SK-N-SH treated with all-trans-retinoic acid at 6 μM for 48 hours (cell line): ENCODE results near the gene GDAP1L1.

Experiments
- CSDC2 ChIP-seq: fragments of 250-450 bp; sonication (Bioruptor Pico); IDR thresholded peaks from 2 replicates; pipeline ENCODE4 v1.5.0; 2020; ENCODE audit warnings: mild to moderate bottlenecking, moderate library complexity
- OSR1 ChIP-seq: fragments of 250-450 bp; sonication (Bioruptor Pico); IDR thresholded peaks from 2 replicates; pipeline ENCODE4 v1.8.0; 2022; ENCODE audit warnings: moderate library complexity, mild to moderate bottlenecking, inconsistent platforms
- RARB ChIP-seq: fragments of 250-450 bp; sonication (Bioruptor Pico); IDR thresholded peaks from 2 replicates; pipeline ENCODE4 v1.8.0; 2021; ENCODE audit warnings: mild to moderate bottlenecking, moderate library complexity
- TCF4 ChIP-seq: fragments of 250-450 bp; sonication (Bioruptor Pico); IDR thresholded peaks from 2 replicates; pipeline ENCODE4 v1.8.0; 2021; ENCODE audit warnings: mild to moderate bottlenecking, moderate library complexity, borderline replicate concordance
- TOX ChIP-seq: fragments of 250-450 bp; sonication (Bioruptor Pico); IDR thresholded peaks from 2 replicates; pipeline ENCODE4 v1.8.0; 2021; ENCODE audit warnings: mild to moderate bottlenecking, moderate library complexity, borderline replicate concordance
- ZNF565 ChIP-seq: fragments of 450-650 bp; formaldehyde crosslinking; conservative IDR thresholded peaks from 2 replicates; pipeline ENCODE4 v1.5.0; 2020; ENCODE audit warnings: low read depth, mild to moderate bottlenecking, moderate library complexity
- TF ChIP-seq, protein P1 (sequence below): fragments of 250-450 bp; sonication (Bioruptor Pico); IDR thresholded peaks from 2 replicates; pipeline ENCODE4 v1.8.0; 2020; ENCODE audit warnings: mild to moderate bottlenecking, moderate library complexity, borderline replicate concordance
- TF ChIP-seq, protein P2 (sequence below): fragments of 250-450 bp; sonication (Bioruptor Pico); IDR thresholded peaks from 2 replicates; pipeline ENCODE4 v1.5.1; 2021; ENCODE audit warnings: mild to moderate bottlenecking, moderate library complexity
- TF ChIP-seq, protein P3 (sequence below): fragments of 250-450 bp; sonication (Bioruptor Pico); IDR thresholded peaks from 2 replicates; pipeline ENCODE4 v1.5.1; 2020; ENCODE audit warnings: low read depth, mild to moderate bottlenecking, moderate library complexity

DNA sequence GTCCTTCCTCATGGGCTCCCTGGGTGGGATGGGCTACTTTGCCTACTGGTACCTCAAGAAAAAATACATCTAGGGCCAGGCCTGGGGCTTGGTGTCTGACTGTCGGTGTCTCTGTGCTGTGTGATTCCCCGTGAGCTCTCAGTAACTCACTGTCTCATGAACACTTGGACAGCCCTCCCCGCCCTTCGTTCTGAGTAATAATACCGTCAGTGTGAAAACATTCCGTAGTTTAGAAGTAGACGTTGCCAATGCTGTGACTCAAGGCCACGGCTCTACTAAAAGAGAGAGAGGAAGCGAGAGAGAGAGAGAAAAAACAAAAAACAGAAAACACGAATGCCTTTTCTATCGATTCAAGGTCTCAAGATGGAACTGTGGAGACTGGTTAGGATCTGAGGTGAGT, 32.1 kb downstream of the GDAP1L1 start:
- TF ChIP-seq TOX, result no peak
- no peak for TF ChIP-seq ZNF565 (CRISPR knock-in tag)
- TF ChIP-seq, protein P1, sequence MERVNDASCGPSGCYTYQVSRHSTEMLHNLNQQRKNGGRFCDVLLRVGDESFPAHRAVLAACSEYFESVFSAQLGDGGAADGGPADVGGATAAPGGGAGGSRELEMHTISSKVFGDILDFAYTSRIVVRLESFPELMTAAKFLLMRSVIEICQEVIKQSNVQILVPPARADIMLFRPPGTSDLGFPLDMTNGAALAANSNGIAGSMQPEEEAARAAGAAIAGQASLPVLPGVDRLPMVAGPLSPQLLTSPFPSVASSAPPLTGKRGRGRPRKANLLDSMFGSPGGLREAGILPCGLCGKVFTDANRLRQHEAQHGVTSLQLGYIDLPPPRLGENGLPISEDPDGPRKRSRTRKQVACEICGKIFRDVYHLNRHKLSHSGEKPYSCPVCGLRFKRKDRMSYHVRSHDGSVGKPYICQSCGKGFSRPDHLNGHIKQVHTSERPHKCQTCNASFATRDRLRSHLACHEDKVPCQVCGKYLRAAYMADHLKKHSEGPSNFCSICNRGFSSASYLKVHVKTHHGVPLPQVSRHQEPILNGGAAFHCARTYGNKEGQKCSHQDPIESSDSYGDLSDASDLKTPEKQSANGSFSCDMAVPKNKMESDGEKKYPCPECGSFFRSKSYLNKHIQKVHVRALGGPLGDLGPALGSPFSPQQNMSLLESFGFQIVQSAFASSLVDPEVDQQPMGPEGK (CRISPR knock-in tag), result no peak
- TF ChIP-seq RARB (CRISPR knock-in tag), result no peak
- TF ChIP-seq TCF4 (CRISPR knock-in tag), result no peak
- no peak for TF ChIP-seq CSDC2 (CRISPR knock-in tag)
- no peak for TF ChIP-seq OSR1 (CRISPR knock-in tag)
- TF ChIP-seq, protein P2, sequence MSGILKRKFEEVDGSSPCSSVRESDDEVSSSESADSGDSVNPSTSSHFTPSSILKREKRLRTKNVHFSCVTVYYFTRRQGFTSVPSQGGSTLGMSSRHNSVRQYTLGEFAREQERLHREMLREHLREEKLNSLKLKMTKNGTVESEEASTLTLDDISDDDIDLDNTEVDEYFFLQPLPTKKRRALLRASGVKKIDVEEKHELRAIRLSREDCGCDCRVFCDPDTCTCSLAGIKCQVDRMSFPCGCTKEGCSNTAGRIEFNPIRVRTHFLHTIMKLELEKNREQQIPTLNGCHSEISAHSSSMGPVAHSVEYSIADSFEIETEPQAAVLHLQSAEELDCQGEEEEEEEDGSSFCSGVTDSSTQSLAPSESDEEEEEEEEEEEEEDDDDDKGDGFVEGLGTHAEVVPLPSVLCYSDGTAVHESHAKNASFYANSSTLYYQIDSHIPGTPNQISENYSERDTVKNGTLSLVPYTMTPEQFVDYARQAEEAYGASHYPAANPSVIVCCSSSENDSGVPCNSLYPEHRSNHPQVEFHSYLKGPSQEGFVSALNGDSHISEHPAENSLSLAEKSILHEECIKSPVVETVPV (CRISPR knock-in tag), result no peak
- TF ChIP-seq, protein P3, sequence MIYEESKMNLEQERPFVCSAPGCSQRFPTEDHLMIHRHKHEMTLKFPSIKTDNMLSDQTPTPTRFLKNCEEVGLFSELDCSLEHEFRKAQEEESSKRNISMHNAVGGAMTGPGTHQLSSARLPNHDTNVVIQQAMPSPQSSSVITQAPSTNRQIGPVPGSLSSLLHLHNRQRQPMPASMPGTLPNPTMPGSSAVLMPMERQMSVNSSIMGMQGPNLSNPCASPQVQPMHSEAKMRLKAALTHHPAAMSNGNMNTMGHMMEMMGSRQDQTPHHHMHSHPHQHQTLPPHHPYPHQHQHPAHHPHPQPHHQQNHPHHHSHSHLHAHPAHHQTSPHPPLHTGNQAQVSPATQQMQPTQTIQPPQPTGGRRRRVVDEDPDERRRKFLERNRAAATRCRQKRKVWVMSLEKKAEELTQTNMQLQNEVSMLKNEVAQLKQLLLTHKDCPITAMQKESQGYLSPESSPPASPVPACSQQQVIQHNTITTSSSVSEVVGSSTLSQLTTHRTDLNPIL (CRISPR knock-in tag), result no peak
